NCI-H146 (cell line): Measurements from ENCODE around the gene PSMD8.
"Not testable (repeated sequence)": the region's sequence is repeated elsewhere in the genome, so short reads cannot be mapped to it uniquely, and the experiment has no call there.

Experiments used
- DNase-seq: peaks from one replicate; lab custom pipeline; 2025; lab: John Stamatoyannopoulos, UW

PSMD8 gene

GRCh38 chr19:38411041-38411712 is 36.8 kb downstream of the PSMD8 start:
- no peak for DNase-seq

GRCh38 chr19:38411898-38412297 is 37.5 kb downstream of the PSMD8 start:
- not testable (repeated sequence) for DNase-seq

- DNase-seq: no peak
Measured at GRCh38 chr19:38412491-38412890, 38.1 kb downstream of the PSMD8 start.

- no peak for DNase-seq
Measured at GRCh38 chr19:38412961-38413360, 38.6 kb downstream of the PSMD8 start.

- no peak for DNase-seq
Measured at GRCh38 chr19:38413416-38413815, 39.0 kb downstream of the PSMD8 start.

GRCh38 chr19:38417146-38417543 is 42.8 kb downstream of the PSMD8 start:
- no peak for DNase-seq

- peak; percentile 54 for DNase-seq
Measured at GRCh38 chr19:38417544-38418506, 43.5 kb downstream of the PSMD8 start.

- no peak for DNase-seq
Measured at GRCh38 chr19:38420935-38421334, 46.6 kb downstream of the PSMD8 start.

GRCh38 chr19:38421856-38422255 is 47.5 kb downstream of the PSMD8 start:
- DNase-seq: no peak

GRCh38 chr19:38422438-38422837 is 48.1 kb downstream of the PSMD8 start:
- no peak for DNase-seq

- DNase-seq: no peak
Measured at GRCh38 chr19:38424272-38424671, 49.9 kb downstream of the PSMD8 start.

GRCh38 chr19:38425222-38425809 is 50.9 kb downstream of the PSMD8 start:
- DNase-seq: no peak

- DNase-seq: no peak
Measured at GRCh38 chr19:38425810-38426466, 51.6 kb downstream of the PSMD8 start, which contains the start of gene RASGRP4. TSS of gene RASGRP4 (minus strand) at chr19:38426219. CDS start at chr19:38426091, 128 bp downstream.

GRCh38 chr19:38427035-38427677 is 52.8 kb downstream of the PSMD8 start:
- DNase-seq: not testable (repeated sequence)

GRCh38 chr19:38429055-38429810 is 54.9 kb downstream of the PSMD8 start:
- DNase-seq: no peak

GRCh38 chr19:38429811-38430156 is 55.4 kb downstream of the PSMD8 start:
- no peak for DNase-seq

GRCh38 chr19:38430931-38431330 is 56.6 kb downstream of the PSMD8 start:
- DNase-seq: no peak

- DNase-seq: no peak
Measured at GRCh38 chr19:38433268-38433733, 58.9 kb downstream of the PSMD8 start, which contains the start of gene RYR1. TSS of gene RYR1 (plus strand) at chr19:38433691. CDS start at chr19:38433830, 139 bp downstream.
